Stimulated activated CD4-positive, alpha-beta T cell treated with anti-CD3 and anti-CD28 coated beads, Interleukin-4, amount 100 ng/mL, for 4 hours (primary cell): ENCODE measurements around the gene NDST1.

ENCODE experiments used
- DNase-seq, 2 experiments: peaks; one replicate each; pipeline ENCODE4 v3.0.0-alpha.2; 2020

Gene NDST1

DNA sequence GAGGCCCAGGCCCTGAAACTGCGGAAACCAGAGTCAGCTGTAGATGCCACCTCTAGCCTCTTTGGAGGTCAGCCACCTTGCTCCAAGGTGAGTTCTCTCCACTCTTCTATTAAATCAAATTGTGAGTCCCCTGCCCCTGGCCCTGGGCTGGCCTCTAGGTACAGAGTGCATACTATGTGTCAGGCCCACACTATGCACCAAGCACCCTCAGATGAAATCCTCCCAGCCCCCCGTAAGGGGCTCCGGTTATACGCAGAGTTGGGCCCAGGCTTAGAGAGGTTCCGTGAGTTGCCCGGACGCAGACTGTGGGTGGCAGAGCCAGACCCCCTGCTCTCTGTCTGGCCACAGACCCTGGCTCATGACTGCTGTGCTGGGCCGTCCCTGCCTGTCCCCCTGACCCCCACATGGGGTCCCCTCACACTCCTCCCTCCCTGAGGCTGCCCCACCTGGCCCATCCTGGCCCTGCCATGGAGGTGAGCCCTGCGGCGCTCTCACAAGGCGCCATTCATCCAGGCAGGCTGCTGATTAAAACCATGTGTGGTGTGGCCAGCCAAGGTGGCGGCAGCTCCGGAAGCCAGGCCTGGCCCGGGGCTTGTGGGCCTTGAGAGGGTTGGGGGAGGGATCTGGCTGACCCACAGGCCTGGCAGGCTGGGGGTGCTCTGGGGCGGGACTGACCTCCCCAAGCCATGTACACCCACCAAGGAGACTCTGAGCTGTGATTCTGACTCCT, 67.1 kb downstream of the NDST1 start:
- no peak for DNase-seq

- DNase-seq, result no peak
Measured at GRCh38 chr5:150575745-150576448, 68.0 kb downstream of the NDST1 start.

- no peak for DNase-seq
Measured at GRCh38 chr5:150576449-150576949, 68.6 kb downstream of the NDST1 start.

DNA sequence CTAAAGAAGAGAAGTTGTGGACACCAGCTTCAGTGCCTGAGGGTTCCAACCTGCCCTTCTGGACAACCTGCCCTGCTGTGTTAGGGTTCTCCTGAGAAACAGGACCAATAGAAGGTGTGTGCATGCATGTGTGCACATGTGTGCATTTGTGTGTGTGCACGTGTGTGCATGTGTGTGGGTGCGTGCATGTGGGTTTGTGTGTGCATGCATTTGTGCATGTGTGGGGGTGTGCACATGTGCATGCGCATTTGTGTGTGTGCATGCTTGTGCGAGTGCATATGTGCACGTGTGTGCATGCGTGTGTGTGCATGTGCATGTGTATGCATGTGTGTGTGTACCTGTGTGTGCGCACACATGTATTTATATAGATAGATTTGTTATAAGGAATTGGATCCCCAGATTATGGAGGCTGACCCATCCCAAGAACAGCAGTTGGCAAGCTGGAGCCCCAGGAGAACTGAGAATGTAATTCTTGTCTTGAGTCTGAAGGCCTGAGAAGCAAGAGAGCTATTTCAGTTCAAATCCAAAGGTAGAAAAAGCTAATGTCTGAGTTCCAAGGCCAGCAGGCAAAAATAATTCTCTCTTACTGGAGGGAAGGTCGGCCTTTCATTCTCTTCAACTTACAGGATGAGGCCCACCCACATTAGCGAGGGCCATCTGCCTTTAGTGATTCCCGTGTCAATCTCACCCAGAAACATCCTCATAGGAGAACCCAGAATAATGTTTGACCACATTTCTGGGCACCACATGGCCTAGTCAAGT, 69.6 kb downstream of the NDST1 start:
- DNase-seq, result no peak

DNA sequence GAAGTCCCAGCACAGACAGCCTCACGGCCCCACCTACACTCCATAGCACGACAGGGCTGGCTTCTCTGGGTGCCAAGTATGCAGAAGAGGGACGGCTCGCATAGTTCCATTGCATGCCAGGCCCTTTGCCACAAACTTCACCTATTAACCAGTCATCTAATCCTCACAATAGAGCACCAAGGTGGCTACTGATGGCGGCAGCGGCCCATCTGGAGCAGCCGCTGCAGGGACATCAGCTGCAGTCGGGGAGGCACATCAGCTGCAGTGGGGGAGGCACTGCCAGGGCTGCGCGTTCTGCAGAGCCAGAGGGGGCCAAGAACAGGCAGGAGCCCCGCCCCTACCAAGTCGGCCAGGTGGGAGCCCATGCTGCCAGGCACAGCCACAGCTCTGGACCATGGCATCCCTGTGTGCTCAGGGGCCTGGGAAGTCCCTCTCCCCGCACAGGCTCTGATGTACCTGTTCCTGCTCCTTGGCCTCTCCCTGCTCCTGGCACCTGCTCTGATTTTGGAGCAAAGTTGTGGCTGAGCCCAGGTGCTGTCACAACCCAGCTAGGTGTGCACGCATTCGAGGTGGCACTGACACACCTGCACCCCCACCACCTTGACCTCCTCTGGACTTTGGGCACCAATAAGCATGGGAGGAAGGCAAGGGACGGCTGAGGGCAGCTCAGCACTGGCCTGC, 71.0 kb downstream of the NDST1 start:
- no peak for DNase-seq

- DNase-seq, result no peak
Measured at GRCh38 chr5:150579462-150580400, 71.8 kb downstream of the NDST1 start.

GRCh38 chr5:150580917-150581316, 73.0 kb downstream of the NDST1 start:
- no peak for DNase-seq

DNA sequence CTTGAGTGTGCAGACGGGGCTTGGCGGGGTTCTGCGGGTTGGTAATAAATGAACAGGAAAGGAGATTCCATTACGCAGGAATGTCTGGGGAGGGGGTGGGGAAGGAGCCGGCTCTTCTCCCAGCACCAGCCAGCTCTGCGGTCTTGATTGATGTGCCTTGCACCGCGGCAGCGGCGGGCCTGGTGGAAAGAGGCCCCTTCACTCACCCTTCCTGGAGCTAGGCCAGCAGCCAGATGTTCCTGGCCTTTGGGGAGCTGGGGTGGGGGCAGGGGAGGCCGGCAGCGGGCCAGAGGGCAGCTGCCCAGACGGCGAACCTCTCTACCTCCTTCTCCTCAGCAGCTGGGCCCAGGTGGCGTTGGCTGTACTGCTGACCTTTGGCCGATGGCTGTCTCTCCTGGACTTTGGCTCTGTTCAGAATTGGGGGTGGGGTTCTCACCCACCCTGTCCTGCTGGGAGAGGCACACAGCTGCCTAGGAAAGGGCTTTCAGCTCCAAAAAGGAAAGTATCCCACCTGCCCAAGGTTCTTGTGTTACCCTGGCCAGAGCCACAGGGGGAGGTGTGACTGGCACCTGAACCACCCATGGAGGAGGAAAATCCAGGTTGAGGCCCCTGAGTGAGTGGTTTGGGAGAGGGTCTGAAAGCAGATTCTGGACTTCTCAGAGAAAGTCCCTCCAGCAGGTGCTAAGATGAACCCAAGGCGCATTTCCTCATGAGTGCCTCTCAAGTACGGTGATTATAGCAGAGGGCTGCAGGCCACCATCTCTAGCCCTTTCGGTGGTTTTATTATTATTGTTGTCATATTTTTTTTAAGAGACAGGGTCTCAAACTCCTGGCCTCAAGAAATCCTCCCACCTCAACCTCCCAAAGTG, 74.5 kb downstream of the NDST1 start:
- DNase-seq, result no peak

GRCh38 chr5:150583541-150584225, 75.8 kb downstream of the NDST1 start:
- no peak for DNase-seq

DNA sequence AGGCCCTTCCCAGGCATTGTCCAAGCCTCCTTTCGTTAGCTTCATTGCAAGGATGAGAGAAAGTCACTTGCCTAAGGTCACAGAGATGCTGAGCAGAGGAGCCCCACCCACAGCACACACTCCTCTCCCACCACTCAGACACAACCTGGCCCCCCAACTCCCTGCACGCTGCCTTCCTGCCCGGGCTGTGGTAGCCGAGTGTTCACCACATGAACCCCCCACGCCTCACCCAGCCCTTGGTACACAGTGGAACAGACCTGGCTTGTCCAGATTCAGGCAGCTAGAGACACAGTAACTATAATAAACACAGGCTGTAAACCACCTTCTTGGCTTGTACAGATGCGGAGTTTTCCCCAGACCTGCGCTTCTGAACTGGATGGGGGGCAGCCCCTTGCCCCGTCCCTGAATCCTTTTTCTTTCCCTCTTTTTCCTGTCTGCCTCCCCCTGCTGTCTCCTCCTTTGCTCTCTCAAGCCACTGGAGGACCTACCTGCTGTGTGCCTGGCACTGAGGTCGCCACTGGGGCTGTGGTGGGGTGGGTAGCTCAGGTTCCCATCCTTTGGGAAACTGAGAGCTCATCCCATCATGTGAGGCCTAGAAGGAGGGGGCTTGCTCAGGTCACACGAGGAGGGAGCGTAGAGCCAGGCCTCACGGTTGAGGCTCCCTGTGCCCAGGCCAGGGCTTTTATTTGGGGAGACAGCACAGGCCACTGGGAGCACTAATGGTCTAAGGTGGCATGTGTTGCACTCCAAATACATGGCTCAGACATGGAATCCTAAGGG, 76.8 kb downstream of the NDST1 start:
- no peak for DNase-seq

DNA sequence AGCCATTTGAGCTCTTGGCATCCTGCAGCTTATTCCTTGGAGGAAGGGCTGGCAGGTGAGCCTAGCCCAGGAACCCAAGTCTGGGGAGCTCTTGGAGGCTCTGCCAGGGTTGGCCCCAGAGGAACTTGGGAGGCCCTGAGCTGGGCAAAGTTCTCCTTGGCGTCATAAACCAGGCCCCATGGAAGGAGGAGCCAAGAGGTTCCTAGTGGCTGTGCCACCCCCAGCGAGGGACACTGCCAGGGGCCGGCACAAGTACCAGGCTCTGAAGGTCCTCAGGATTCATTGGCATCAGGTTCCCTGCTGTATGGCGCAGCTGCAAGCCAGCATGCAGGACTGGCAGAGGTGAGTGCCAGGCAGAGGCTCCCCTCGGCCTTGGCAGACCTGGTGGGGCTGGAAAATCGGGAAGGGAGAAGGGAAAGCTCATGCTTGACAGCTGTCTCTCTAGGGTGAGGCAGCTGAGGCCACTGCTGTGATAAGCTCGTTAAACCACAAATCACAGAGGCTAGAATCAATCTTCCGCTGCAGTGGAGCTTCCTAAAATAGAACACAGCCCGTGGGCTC, 77.9 kb downstream of the NDST1 start:
- no peak for DNase-seq

DNA sequence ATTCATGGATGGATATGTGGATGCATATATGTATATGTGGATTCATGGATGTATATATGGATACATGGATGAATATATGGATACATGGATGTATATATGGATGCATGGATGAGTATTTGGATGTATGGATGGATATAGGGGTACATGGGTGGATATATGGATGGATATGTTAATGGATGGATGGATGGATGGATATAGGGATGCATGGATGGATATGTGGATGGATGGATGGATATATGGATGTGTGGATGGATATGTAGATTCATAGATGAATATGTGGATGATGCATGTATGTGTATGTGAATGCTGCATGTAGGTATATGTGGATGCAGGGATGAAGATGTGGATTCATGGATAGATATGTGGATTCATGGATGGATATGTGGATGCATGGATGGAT, 79.1 kb downstream of the NDST1 start:
- no peak for DNase-seq

- DNase-seq, result no peak
Measured at GRCh38 chr5:150587856-150588595, 80.1 kb downstream of the NDST1 start.

DNA sequence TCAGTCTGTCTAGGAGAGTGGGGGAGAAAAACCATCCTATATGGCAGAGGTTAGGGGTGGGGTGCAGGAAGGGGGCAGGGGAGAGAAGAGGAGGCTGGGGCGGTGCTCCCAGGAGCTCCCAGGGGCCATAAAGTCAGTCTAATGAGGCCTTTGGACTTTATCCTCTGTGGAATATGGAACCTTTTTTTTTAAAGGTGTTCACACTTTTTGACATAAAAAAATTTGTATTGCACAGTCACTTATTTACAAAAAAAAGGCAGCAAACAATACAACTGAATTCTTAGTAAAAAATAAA, 80.6 kb downstream of the NDST1 start:
- DNase-seq, result no peak

GRCh38 chr5:150589862-150590601, 82.1 kb downstream of the NDST1 start:
- DNase-seq, result no peak

- DNase-seq, result no peak
Measured at GRCh38 chr5:150590979-150591695, 83.2 kb downstream of the NDST1 start.

GRCh38 chr5:150593593-150593992, 85.7 kb downstream of the NDST1 start:
- no peak for DNase-seq
